NCI-H69 (cell line): ENCODE results near the gene HAX1.
"Not testable (repeated sequence)": the region's sequence is repeated elsewhere in the genome, so short reads cannot be mapped to it uniquely, and the experiment has no call there.

ENCODE experiments used
- DNase-seq: peaks from one replicate; lab custom pipeline; 2025; lab: John Stamatoyannopoulos, UW

Gene HAX1

DNA sequence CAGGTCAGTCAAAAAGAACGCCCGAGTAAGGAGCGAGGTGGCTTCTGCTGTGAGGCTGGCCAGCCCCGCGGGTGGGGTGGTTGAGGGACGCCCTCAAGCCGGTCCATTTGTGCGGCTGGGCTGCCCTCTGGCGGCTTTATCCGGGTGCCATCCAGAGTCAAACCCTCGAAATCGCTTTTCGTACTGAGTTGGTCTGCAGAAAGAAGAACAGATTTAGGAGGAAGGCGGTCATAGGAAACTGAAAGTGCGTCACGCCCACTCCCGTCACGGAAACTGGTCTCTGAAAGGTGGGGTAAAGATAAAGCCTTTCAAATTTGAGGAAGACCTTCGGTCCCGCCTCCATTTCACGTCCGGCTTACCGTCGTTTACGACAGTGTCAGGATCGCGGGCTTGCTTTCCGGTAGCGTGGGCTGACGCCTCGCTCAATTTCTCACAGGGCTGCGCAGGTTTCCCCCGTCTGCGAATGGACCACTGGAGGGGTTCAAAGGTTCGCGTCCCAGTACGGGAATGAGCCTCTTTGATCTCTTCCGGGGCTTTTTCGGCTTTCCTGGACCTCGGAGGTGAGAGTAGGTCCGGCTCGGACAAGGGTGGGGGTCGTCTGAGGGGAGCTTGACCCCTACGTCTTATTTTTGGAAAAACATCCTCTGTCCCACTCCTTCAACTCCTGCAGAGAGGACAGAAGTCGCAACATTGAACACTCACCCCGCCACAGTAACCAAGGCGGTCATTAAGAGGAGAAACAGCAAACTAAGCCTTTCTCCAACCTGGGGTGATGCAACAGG, at the start of gene HAX1:
TSS of gene HAX1 (plus strand) at position 413 of the 782 bp plus-strand sequence. CDS start at position 508, 95 bp downstream.
- DNase-seq: peak; percentile 97

GRCh38 chr1:154222918-154223317, 49.5 kb upstream of the HAX1 start:
- DNase-seq: no peak

GRCh38 chr1:154223621-154224020, 48.8 kb upstream of the HAX1 start:
- no peak for DNase-seq

DNA sequence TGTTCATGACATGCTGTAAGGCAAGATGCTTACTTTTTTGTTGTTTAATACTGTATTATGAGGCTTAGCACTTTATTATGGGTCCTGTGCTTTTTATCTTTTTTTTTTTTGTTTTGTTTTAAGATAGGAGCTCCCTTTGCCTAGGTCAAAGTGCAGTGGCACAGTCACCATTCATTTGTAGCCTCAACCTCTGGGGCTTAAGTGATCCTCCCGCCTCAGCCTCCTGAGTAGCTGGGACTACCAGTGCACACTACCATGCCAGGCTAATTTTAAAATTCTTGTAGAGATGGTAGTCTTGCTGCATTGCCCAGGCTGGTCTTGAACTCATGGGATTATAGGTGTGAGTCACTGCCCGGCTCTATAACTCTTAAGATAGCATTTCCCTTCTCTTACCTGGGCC, 47.1 kb upstream of the HAX1 start:
- DNase-seq: no peak

- not testable (repeated sequence) for DNase-seq
Observed at GRCh38 chr1:154231112-154231511, 41.3 kb upstream of the HAX1 start.

DNA sequence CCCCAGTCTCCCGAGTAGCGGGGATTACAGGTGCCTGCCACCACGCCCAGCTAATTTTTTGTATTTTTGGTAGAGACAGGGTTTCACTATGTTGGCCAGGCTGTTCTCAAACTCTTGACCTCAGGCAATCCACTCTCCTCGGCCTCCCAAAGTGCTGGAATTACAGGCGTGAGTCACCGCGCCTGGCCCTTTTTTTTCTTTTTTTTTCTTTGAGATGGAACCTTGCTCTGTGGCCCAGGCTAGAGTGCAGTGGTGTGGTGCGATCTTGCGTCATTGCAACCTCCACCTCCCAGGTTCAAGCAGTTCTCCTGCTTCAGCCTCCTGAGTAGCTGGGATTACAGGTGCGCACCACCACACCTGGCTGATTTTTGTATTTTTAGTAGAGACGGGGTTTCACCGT, 39.3 kb upstream of the HAX1 start:
- not testable (repeated sequence) for DNase-seq

GRCh38 chr1:154236855-154237254, 35.6 kb upstream of the HAX1 start:
- no peak for DNase-seq

- no peak for DNase-seq
Observed at GRCh38 chr1:154237435-154237834, 35.0 kb upstream of the HAX1 start.

GRCh38 chr1:154237880-154238506, 34.4 kb upstream of the HAX1 start:
- DNase-seq: no peak

DNA sequence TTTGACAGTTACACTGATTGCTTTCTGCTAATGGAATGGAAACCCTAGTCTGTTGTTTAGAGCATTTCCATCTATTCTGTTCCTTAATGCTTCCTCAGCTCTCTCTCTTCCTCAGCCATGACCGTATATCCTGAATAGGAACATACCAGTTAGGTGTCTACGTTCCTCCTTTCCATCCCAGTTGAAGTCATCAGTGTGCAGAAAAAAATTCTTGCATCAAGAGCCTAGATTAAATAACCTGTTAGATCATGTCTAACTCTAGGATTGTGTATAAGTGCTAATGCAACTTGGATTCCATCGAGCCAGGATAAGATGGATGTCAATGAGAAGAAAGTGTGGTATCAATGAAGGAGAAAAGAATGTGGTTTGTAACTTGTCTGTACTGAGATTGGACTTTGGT, 32.9 kb upstream of the HAX1 start:
- no peak for DNase-seq

DNA sequence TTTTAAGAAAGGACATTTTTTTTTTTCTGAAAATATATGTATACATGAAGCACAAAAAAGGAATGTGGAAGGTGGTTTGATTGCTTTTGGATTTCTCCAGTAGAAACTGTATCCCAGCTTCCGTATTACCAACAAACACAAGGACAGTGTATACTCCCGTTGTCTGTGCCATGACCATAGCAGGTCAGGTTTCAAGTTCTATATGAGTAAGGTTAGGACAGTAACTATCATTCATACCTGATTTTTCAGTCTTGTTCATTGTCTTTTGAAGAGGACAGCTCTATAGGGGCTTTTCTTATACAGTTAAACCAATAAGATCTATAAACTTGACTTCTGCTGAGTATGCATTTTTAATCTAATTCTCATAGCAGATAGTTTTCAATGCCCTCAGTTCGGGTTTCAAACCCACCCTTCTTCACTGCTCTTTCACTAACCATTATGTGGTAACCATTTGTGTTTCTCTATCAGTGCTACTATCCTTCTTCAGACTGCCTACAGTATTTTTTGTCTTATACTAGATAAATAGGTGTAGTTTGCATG, 32.1 kb upstream of the HAX1 start:
- no peak for DNase-seq

- DNase-seq: peak; percentile 15
Observed at GRCh38 chr1:154241703-154242351, 30.6 kb upstream of the HAX1 start.

DNA sequence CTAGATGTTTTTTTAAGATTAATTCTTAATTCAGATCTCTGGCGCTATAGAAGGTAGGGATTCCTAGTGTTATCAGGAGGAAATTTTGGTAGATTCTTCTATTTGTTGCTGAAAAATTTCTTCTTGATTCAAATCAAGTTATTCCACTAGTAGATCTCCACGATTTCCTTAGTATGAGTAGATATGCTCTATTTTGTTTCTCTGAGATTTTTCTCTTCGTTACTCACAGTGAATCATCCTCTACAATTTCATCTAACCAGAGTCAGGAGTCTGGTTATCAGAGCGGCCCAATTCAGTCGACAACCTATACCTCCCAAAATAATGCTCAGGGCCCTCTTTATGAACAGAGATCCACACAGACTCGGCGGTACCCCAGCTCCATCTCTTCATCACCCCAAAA, 18.8 kb upstream of the HAX1 start:
- no peak for DNase-seq

DNA sequence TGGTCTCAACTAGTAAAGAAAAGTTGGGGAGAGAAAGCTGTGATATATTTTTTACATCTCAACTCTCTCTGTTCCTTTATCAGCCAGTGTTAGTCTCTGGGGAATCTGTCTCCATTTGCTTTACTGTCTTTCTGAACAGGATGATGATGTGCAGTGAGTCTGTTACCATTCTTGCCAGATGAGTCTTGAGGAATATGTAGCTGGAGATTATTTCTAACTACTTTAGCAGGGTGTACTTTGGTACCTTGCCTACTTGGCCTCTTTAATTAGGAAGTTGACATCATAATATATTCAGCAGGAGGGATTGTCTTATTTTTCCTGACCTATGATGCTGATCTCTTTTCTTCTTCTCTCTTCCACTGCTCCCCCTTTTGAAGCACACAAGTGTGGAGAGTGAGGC, 15.7 kb upstream of the HAX1 start:
- no peak for DNase-seq

- DNase-seq: no peak
Observed at GRCh38 chr1:154258784-154259183, 13.6 kb upstream of the HAX1 start.

GRCh38 chr1:154260127-154260526, 12.3 kb upstream of the HAX1 start:
- DNase-seq: no peak

DNA sequence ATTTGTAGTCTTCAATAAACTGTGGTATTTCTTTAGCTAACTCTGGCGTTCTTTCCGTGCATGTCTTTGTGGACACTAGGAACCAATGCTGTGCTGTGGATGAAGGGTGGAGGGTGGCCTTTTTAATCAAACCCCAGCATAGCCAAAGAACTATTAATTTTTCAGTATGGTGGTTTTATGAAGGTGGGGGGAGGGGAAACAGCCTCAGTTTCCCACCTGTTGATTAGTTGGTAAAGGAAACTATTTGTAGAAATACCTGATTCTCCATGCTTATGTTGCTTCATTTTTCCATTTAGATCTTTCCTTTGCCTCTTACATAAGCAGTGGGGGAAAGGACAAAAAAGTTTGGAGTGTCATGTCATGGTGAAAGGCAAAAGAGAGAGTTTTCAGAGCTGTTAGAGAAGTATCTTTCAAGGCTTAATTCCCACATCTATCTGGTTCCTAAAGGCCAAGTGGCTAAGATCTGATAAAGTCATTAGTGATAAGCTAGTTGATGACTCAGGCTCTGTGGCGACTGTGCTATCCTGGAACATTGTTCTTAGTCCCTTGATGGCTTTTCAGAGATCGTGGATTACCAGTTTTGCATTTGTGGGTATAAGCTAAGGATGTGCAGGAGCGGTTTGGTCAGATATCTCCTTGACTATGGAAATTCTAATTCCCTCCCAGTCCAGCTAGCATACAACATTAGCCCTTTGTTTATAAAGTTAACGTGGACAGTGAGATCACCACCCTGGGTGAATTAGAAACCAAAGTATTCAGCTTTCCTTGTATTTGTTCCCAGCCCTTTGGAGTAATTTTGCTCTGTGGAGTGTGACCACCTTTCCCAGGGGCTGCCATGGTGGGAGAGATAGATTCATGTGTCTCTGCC, 8.7 kb upstream of the HAX1 start:
- DNase-seq: no peak

GRCh38 chr1:154264454-154264853, 8.0 kb upstream of the HAX1 start:
- DNase-seq: no peak

- DNase-seq: no peak
Observed at GRCh38 chr1:154265586-154265985, 6.8 kb upstream of the HAX1 start.

GRCh38 chr1:154270833-154271232, 1.6 kb upstream of the HAX1 start:
- DNase-seq: no peak

DNA sequence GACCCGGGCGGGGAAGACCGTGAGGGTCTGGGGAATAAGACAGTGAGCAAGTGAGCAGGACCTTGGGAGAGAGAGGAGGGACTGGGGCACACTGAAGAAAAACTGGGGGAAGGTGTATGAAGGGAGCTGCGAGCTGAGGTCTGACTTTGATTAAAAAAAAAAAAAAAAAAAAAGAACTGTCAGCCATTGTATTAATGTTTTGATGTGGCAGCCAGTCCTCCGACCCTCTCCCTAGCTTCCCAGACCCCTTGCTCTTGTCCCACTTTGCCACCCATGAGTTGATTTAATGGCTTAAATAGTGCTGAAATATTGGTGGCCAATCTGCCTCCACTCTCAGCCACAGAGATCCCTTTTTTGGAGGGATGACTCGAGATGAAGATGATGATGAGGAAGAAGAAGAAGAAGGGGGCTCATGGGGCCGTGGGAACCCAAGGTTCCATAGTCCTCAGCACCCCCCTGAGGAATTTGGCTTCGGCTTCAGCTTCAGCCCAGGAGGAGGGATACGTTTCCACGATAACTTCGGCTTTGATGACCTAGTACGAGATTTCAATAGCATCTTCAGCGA, 652 bp downstream of the HAX1 start:
- DNase-seq: no peak

DNA sequence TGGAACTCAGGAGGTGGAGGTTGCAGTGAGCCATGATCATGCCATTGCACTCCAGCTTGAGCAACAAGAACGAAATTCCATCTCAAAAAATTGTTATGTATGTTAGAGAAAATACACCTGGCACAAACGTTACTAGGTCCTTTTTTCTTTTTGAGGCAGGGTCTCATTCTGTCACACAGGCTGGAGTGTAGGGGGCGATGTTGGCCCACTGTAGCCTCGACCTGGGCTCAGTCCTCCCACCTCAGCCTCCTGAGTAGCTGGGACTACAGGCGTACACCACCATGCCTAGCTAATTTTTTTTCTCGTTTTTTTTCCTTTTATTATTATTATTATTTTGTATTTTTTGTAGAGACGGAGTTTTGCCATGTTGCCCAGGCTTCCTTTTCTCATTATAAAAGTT, 4.4 kb downstream of the HAX1 start:
- peak; percentile 33 for DNase-seq
